NOMO-1 treated with dmso at 0.1 percent for 144 hours (cell line): ENCODE results near the gene ZNF394.
"Not testable (repeated sequence)": the region's sequence is repeated elsewhere in the genome, so short reads cannot be mapped to it uniquely, and the experiment has no call there.

Experiments
- DNase-seq: peaks from one replicate; lab custom pipeline; 2025; ENCODE audit not compliant: unreplicated experiment; lab: John Stamatoyannopoulos, UW

ZNF394 gene

DNA sequence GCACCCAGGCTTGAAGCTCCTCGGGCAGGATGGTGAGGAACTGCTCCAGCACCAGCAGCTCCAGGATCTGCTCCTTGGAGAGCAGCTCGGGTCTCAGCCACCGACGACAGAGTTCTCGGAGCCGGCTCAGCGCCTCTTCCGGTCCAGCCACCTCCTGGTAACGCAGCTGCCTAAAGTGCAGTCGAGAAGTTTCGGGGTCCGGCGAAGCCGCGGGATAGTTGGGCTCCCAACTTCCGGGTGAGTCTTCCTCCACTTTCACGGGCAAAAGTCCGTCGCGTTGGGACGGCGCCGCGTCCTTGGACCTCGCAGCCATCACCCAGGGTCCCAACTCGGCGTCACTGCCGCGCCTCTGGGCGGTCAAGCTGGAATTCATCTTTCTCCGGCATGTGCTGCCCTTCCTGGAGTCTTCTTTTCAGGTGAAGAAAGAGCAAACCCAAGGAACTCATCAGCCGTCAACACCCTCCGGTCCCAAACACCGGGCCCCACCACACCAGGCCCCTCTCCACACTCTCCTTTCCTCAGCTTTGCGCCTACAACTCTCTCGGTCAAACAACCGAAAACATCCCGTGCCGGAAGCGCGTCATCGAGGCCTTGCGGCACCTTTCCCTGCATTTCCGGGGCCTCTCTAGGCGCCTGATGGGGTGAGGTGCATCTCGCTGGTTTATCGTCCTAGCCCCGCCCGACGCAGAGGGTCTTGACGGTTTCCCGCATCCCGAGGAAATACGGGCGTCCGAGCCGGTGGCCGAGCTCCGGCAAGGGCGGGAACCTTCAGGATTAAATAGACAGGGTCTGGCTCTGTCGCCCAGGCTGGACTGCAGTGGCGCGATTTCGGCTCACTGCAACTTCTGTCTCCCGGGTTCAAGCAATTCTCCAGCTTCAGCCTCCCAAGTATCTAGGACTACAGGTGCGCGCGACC, at the start of gene ZNF394:
Gene ZNF394, minus strand, starts transcription at position 561 of the 916 bp plus-strand sequence. Its CDS starts 188 bp downstream, at position 373.
- peak; percentile 97 for DNase-seq

DNA sequence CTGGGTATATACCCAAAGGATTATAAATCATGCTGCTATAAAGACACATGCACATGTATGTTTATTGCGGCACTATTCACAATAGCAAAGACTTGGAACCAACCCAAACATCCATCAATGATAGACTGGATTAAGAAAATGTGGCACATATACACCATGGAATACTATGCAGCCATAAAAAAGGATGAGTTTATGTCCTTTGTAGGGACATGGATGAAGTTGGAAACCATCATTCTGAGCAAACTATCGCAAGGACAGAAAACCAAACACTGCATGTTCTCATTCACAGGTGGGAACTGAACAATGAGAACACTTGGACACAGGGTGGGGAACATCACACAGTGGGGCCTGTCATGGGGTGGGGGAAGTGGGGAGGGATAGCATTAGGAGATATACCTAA, 49.5 kb upstream of the ZNF394 start:
- DNase-seq: not testable (repeated sequence)

DNA sequence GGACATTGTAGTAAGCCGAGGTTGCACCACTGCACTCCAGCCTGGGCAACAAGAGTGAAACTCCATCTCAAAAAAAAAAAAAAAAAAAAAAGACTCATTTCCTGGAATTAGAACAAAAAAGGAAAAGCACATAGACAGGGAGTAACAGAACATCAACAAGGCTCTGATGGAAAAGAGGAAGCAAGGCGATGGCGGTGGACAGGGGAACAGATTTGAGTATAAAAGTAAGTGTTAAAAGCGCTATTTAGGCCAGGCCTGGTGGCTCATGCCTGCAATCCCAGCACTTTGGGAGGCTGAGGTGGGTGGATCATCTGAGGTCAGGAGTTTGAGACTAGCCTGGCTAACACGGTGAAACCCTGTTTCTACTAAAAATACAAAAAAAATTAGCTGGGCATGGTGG, 45.2 kb upstream of the ZNF394 start:
- not testable (repeated sequence) for DNase-seq

DNA sequence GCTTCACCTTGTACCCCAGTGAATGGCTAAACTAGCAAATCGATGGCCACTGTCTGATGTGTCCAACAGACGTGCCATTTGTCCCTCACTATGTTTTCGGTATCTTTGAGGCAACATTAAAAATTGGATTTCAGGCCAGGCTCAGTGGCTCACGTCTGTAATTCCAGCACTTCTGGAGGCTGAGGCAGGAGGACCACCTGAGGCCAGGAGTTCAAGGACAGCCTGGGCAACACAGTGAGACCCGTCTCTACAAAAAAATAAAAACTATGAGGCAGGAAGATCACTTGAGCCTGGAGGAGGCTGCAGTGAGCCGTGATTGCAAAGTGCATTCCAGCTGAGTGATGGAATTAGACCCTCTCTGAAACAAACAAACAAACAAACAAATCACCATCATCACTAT, 43.8 kb upstream of the ZNF394 start:
- DNase-seq: no peak

DNA sequence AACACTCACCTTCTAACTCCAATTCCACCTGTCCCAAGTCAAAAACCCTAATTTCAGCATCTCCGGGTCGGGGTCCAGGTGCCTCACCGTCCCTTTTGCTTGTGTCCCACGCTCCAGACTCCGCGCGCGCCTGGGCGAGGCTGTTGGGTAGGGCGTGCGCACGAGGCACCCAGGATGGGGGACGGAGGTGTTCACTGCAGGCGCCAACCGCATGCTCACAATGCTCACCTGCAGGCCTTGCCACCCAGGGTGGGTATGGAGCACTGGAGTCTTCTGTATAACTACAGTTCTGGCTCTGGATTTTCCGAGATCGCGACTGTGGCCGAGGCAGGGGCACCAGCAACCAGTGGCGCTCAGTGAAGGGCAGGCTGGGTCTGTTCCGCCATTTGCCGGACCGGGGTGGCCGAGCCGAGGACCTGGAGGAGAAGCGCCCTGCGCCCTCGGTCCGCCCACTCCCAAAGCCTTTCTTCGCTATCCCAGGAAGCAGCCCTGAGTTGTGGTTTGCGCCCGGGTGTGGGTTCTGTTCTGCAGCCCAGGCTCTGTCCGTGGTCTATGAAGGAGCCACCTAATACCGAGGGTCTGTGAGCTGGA, 43.1 kb upstream of the ZNF394 start:
- DNase-seq: no peak

DNA sequence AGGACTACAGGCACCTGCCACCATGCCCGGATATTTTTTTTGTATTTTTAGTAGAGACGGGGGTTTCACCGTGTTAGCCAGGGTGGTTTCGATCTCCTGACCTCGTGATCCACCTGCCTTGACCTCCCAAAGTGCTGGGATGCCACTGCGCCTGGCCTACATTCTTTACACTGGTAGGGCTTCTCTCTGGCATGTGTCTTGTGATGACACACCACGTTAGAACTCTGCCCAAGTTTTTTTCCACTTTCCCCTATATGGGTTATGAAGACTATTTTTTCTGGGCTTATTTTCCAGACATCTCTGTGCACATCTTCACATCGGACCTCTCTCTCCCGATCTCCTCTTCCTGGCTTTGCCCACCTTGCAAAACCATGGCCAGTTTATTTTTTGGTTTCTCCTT, 41.1 kb upstream of the ZNF394 start:
- no peak for DNase-seq

DNA sequence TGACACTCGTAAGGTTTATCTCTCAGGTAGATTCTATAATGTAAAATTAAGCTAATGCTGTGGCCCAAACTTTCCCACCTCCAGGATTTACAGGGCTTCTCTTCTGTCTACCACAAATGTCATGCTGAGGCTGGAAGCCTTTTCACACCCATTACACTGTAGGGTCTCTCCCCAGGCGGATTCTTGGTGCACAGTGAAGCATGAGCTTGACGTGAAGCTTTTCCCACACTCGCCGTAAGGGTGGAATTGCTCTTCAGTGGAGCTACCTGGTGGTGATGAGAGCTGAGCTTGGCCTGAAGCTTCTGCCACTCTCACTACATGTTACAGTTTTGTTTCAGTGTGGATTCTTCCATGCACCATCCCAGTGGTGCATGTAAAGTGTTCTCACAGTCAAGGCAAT, 40.5 kb upstream of the ZNF394 start:
- no peak for DNase-seq

DNA sequence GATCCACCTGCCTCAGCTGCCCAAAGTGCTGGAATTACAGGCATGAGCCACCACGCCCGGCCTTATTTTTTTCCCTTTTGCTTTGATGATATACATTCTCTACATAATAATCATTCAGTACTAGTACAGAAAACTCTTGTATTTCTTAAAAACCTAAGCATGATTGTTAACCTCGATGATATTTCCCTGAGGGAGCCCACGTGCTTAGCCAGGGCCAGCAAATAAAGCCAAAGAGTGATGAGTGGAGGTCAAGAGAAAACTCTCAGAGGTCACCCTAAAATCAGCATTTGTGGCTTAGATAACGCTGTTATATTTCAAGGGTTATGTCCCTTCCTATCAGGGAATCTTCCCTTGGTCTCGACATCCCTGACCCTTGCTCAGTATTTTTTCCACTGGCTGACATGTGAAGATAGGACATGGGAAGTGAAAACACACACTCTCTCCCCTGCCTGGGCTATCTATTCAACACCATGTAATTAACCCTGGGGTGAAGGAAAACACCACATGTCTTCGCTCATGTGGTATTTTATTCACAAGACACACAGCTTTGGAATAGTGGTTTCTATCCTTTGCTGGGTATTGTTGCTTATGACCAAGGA, 39.2 kb upstream of the ZNF394 start:
- no peak for DNase-seq

DNA sequence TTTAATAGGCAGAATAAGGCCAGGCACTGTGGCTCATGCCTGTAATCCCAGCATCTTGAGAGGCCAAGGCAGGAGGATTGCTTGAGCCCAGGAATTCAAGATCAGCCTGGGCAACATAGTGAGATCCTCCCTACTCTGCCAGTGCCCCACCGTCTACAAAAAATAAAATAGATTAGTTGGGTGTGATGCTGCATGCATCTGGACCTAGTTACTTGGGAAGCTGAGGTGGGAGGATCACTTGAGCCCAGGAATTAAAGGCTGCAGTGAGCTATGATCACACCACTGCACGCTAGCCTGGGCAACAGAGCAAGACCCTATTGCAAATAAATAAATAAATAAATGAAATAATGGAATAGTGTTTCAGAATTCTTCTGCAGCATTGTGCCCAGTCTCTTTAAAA, 35.6 kb upstream of the ZNF394 start:
- no peak for DNase-seq

DNA sequence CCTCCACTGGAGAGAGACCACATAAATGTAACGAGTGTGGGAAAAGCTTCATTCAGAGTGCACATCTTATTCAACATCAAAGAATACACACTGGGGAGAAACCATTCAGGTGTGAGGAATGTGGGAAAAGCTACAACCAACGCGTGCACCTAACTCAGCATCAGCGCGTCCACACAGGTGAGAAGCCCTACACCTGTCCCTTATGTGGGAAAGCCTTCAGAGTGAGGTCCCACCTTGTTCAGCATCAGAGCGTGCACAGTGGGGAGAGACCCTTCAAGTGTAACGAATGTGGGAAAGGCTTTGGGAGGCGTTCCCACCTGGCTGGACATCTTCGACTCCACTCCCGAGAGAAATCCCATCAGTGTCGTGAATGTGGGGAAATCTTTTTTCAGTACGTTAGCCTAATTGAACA, 31.3 kb upstream of the ZNF394 start:
- no peak for DNase-seq

DNA sequence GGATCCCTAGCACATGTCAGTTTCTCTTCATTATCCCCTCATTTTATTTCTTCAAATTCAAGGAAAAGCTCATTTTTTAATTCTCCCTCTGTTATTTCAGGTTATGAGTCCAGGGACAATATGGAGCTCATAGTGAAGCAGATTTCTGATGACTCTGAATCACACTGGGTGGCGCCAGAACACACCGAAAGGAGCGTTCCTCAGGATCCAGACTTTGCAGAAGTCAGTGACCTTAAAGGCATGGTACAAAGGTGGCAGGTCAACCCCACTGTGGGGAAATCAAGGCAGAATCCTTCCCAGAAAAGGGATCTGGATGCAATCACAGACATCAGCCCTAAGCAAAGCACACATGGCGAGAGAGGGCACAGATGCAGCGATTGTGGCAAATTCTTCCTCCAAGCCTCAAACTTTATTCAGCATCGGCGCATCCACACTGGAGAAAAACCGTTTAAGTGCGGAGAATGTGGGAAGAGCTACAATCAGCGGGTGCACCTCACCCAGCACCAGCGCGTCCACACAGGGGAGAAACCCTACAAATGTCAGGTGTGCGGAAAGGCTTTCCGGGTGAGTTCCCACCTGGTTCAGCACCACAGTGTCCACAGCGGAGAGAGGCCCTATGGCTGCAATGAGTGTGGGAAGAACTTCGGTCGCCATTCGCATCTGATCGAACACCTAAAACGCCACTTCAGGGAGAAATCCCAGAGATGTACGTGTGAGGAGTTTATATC, 25.8 kb upstream of the ZNF394 start:
- DNase-seq: no peak

DNA sequence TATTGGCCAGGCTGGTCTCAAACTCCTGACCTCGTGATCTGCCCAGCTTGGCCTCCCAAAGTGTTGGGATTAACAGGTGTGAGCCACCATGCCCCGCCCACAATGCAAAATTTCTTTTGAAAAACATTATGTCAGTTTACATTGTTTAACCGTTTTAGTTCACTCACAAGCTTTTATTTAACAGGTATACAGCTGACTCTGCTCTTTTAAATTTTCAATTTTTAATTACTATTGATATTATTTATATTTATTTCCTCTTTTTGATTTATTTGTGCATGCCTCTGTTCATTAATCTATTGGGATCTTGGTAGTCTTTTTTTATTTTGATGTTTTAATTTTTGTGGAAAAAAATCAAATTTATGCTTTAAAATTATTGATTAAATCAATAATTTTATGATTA, 21.3 kb upstream of the ZNF394 start:
- no peak for DNase-seq

DNA sequence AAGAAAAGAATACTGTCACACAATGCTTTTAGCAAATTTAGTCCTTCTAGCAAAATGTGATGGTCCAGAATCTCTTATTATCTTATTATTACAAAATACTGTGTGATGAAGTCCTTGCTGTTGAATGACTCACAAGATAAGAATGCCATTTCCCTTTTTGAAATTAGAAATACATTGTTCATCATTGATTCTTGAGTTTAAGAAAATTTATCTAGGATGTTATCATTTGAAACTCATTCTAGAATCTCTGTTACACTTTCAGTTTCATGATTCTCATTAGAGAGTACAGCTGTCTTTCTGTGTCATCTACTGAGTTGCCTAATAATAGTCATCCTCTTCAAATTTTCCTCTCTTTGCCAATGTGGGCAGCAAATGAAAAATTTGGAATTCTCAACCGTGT, 14.0 kb upstream of the ZNF394 start:
- DNase-seq: no peak

DNA sequence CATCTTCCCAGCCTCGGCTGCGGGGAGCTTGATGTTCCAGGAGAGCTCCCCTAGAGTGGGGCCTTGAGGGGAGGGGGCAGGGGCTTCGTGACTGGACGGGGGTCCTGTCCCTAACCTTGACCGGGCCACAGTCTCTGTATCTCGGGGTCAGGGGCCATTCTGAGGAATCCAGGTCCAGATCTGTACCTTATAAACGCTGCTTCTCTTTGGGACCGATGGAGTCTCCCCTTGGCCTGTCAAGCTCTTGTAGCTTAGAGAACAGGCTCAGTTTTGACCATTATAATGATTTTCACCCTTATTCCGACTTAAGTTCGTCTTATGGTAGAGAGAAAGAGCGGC, 5.2 kb upstream of the ZNF394 start:
- no peak for DNase-seq

DNA sequence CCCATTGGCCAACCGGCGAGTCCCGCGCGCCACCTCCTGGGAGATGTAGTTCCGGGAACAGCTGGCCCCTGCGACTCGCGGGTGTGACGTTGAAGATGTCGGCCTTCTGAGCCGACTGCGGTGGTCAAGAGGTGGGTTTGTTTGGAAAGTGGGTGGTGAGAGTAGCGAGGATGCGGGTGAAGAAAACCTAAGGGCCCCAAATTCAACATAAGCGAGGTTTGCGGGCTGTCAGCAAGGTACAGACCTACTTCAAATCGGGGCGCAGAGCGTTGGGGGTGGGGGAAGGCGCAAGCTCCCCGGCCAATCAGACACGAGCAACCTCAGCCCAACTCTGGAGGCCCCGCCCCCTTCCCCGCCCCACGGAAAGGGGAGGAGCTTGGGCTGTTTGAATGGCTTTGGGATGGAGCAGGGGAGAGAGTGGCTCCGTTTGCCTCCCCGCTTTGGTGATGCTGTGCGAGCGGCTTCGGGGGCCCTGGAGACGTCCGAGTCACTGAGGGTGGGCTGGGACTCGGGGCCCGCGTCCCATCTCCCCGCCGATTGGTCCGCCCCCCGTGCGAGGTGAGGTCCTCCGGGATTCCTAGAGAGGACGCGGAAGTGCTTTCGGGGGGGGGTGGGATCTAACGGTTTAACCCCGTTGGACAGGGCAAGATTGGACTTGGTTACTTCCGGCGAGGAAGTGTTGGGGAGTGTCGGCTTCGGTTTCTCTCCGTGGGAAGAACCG, 4.7 kb upstream of the ZNF394 start, which contains the start of gene ZKSCAN5:
Gene ZKSCAN5, plus strand, starts transcription at position 60 of the 721 bp plus-strand sequence. CDS start 1,383 bp downstream, outside the sequence.
- DNase-seq: peak; percentile 98

DNA sequence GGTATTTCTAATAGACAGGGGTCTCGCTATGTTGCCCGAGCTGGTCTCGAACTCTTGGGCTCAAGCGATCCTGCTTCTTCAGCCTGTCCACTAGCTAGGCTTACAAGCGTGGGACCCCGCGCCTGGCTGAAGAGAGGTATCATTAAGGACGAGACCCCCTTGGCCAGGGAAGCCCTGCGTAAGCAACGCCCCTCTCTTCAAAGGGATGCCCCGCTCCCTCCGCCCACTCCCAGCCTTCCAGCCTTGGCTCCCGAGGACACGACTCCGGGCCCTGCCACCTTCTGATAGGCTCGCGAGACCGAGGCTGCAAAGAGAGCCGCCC, 4.2 kb upstream of the ZNF394 start:
- no peak for DNase-seq

DNA sequence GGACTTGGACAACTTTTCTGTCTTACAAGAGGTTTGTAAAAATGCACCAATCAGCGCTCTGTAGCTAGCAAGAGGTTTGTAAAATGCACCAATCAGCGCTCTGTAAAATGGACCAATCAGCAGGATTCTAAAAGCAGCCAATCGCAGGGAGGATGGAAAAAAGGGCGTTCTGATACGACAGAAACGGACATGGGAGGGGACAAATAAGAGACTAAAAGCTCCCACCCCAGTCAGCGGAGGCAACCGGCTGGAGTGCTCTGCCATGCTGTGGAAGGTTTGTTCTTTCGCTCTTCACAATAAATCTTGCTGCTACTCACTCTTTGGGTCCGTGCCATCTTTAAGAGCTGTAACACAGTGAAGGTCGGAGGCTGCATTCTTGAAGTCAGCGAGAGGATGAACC, 1.2 kb upstream of the ZNF394 start:
- not testable (repeated sequence) for DNase-seq

DNA sequence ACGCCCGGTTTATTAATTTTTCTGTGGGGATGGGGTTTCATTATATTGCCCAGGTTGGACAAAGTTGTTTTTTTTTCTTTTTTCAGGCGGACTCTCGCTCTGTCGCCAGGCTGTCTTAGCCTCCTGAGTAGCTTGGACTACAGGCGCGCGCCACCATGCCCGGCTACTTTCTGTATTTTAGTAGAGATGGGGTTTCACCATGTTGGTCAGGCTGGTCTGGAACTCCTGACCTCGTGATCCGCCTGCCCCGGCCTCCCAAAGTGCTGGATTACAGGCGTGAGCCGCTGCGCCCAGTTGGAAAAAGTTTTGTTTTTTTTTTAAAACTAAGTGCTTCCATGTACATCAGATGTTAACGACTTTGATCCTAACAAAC, 542 bp upstream of the ZNF394 start:
- no peak for DNase-seq

DNA sequence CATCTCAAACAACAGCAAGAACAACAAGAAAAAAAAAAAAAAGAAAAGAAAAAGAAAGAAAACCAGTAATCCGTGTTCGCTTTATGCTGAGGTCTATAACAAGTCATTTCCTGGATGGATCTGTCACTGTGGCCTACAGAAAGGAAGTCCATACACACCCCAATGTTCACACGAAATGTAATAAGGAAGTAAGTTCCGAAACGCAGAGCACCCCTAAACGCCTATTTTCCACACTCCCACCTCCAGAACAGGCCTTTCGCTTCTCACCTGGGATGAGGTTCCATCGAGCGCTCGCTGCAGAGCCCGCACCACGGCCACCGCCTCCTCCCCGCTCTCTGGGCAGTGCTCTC, 735 bp downstream of the ZNF394 start:
- DNase-seq: peak; percentile 46

DNA sequence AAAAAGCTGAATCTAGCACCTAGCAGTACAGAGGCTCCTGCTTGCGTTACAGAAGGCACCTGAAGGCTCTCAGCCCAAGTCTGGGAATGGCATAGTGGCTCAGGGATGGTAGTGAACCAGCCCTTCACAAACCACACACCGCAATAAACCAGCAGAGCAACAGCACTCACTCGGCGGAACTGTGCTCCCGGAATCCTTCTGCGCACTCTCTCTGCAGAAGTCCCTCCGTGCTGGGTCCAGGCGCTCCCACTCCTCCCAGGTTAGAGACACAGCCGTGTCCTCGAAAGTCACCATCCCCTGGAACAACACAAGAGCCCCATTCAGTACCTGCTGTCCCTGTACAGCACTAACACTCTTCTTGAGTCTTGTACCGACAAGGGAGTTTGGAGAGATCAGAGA, 1.5 kb downstream of the ZNF394 start:
- no peak for DNase-seq
